Liver (tissue), 9 donors: Measurements from ENCODE around the gene CEND1. TPM values are rescaled to one million over a fixed set of nuclear protein-coding genes. Genes with fewer than 3 reads are reported as not detected.
A peak's percentile ranks its signal among the peaks of the same experiment; 100 is the strongest.

ENCODE experiments used
- DNase-seq: peaks from one replicate; pipeline ENCODE4 v3.0.0-alpha.2; 2017; ENCODE audit warnings: low spot score
- H3K27ac ChIP-seq, 2 donors: one replicate each; pipeline ENCODE4 v1.7.0; 2013; ENCODE audit warnings: inconsistent platforms in 2 of 2, low read length in 2 of 2, control low read depth in 1 of 2, low read depth in 1 of 2, mild to moderate bottlenecking in 1 of 2
- H3K27me3 ChIP-seq, 4 donors: one replicate each; pipeline versions ENCODE4 v1.6.1 to v1.7.0; 2013; ENCODE audit warnings: low read length in 3 of 4, inconsistent platforms in 1 of 4, mild to moderate bottlenecking in 1 of 4, moderate library complexity in 1 of 4; ENCODE audit not compliant: control insufficient read depth in 4 of 4, insufficient read depth in 4 of 4
- H3K36me3 ChIP-seq, 4 donors: one replicate each; pipeline versions ENCODE4 v1.6.1 to v1.7.0; 2013; ENCODE audit warnings: low read length in 3 of 4, mild to moderate bottlenecking in 3 of 4, low read depth in 1 of 4, moderate library complexity in 1 of 4; ENCODE audit not compliant: control insufficient read depth in 4 of 4, insufficient read depth in 3 of 4
- H3K4me1 ChIP-seq, 4 donors: one replicate each; pipeline versions ENCODE4 v1.6.1 to v1.7.0; 2013; ENCODE audit warnings: low read length in 3 of 4, mild to moderate bottlenecking in 3 of 4, moderate library complexity in 1 of 4; ENCODE audit not compliant: control insufficient read depth in 4 of 4, insufficient read depth in 4 of 4
- H3K4me3 ChIP-seq, 3 donors: one replicate each; pipeline versions ENCODE4 v1.6.1 to v1.7.0; 2013; ENCODE audit warnings: low read length in 3 of 3, control low read depth in 1 of 3, low read depth in 1 of 3, mild to moderate bottlenecking in 1 of 3
- H3K9ac ChIP-seq, 2 donors: one replicate each; pipeline ENCODE4 v1.7.0; 2013; ENCODE audit warnings: low read length in 2 of 2, mild to moderate bottlenecking in 2 of 2, moderate library complexity in 2 of 2, control low read depth in 1 of 2, low read depth in 1 of 2
- H3K9me3 ChIP-seq, 4 donors: one replicate each; pipeline versions ENCODE4 v1.6.1 to v1.7.0; 2013; ENCODE audit warnings: low read length in 3 of 4; ENCODE audit not compliant: control insufficient read depth in 4 of 4
- EGR1 ChIP-seq, 2 donors: IDR thresholded peaks; 2 replicates each; pipeline ENCODE4 v1.6.1; 2016 to 2018; ENCODE audit warnings: antibody characterized with exemption in 2 of 2, low read depth in 2 of 2
- FOXA2 ChIP-seq: IDR thresholded peaks from 2 replicates; pipeline ENCODE4 v1.6.1; 2016; ENCODE audit warnings: antibody characterized with exemption
- GABPA ChIP-seq, 2 donors: IDR thresholded peaks in 1 of 2; conservative IDR thresholded peaks in 1 of 2; 2 replicates each; pipeline ENCODE4 v1.6.1; 2016; ENCODE audit warnings: antibody characterized with exemption in 2 of 2, mild to moderate bottlenecking in 1 of 2, moderate library complexity in 1 of 2
- HNF4A ChIP-seq, 2 donors: conservative IDR thresholded peaks; 2 replicates each; pipeline ENCODE4 v1.6.1; 2016; ENCODE audit warnings: antibody characterized with exemption in 2 of 2, mild to moderate bottlenecking in 2 of 2
- JUND ChIP-seq, 2 donors: IDR thresholded peaks; 2 replicates each; pipeline ENCODE4 v1.6.1; 2016; ENCODE audit warnings: antibody characterized with exemption in 2 of 2
- NR2F2 ChIP-seq: IDR thresholded peaks from 2 replicates; pipeline ENCODE4 v1.6.1; 2016; ENCODE audit warnings: antibody characterized with exemption
- RAD21 ChIP-seq, 2 donors: IDR thresholded peaks; 2 replicates each; pipeline ENCODE4 v1.6.1; 2016; ENCODE audit warnings: antibody characterized with exemption in 2 of 2, mild to moderate bottlenecking in 2 of 2
- RXRA ChIP-seq, 2 donors: IDR thresholded peaks; 2 replicates each; pipeline ENCODE4 v1.6.1; 2017 to 2018; ENCODE audit warnings: antibody characterized with exemption in 2 of 2, mild to moderate bottlenecking in 1 of 2
- SP1 ChIP-seq: IDR thresholded peaks from 2 replicates; pipeline ENCODE4 v1.6.1; 2018; ENCODE audit warnings: antibody characterized with exemption, mild to moderate bottlenecking
- TAF1 ChIP-seq: conservative IDR thresholded peaks from 2 replicates; pipeline ENCODE4 v1.6.1; 2016; ENCODE audit warnings: antibody characterized with exemption, mild to moderate bottlenecking
- WGBS: extraction: QIAGEN DNeasy Blood & Tissue Kit; methylation state at CpG from one replicate; pipeline ENCODE4 v1.1.7; 2013; 5-methylcytosine and 5-hydroxymethylcytosine counted together
- polyA plus RNA-seq, 2 donors: library from polyadenylated mRNA; stranded (reverse) in 1 of 2; unstranded in 1 of 2; fragments of 200-250 nt in 1 of 2; fragments of >200 nt in 1 of 2; fragmentation: Nextera tagmentation in 1 of 2; extraction: Ambion mirVana in 1 of 2; gene quantifications; one replicate each; pipeline versions ENCODE4 v1.2.1 to v1.2.3, GENCODE V29; 2013 to 2015
- total RNA-seq, 2 donors: library from RNA; depleted of rRNA; stranded (reverse); fragments of >200 nt; gene quantifications; one replicate each; pipeline ENCODE4 v1.2.3, GENCODE V29; 2014
- TF ChIP-seq, protein P1 (sequence below): IDR thresholded peaks from 2 replicates; pipeline ENCODE4 v1.6.1; 2016; ENCODE audit warnings: antibody characterized with exemption
- TF ChIP-seq, protein P2 (sequence below): IDR thresholded peaks from 2 replicates; pipeline ENCODE4 v1.6.1; 2016; ENCODE audit warnings: antibody characterized with exemption
- TF ChIP-seq, protein P3 (sequence below): fragments of 150-350 bp; IDR thresholded peaks from 2 replicates; pipeline ENCODE4 v1.5.1; 2017; ENCODE audit warnings: improper control_type of control experiment, low read depth, low read length; ENCODE audit not compliant: missing input control
- TF ChIP-seq, protein P4 (sequence below): IDR thresholded peaks from 2 replicates; pipeline ENCODE4 v1.6.1; 2016; ENCODE audit warnings: antibody characterized with exemption
- TF ChIP-seq, protein P5 (sequence below): IDR thresholded peaks from 2 replicates; pipeline ENCODE4 v1.6.1; 2016; ENCODE audit warnings: antibody characterized with exemption, mild to moderate bottlenecking
- donor health status: healthy.
- donor health status: healthy.
- donor health status: healthy.
- donor health status: healthy.
- donor health status: healthy.

The CEND1 gene
- total and polyA plus RNA-seq, 4 donors, result not detected

DNA sequence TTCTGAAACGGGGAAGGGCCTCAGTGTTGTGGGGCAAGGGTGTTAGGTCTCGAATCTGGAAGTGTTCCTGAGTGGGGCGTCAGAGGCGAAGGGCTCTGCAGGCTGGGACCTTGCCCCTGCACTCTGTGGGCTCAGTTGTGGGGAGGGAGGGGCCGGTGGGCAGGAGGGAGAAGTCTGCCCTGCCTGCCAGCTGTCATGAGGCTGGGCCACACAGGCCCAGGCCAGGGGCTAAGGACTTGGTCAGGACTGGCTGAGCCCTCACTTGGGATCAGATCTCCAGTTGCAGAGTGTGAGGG, 38.0 kb upstream of the CEND1 start, which contains the start of gene CRACR2B:
TSS of gene CRACR2B (plus strand) at position 23 of the 296 bp plus-strand sequence. CDS start 689 bp downstream, outside the sequence.
- H3K27ac ChIP-seq, result peak within 1 kb of the TSS in 1 of 2 donors; percentile 16
- H3K4me1 ChIP-seq, result peaks cover 57 to 91% (median 71%) of the 10 kb centered on the region in 4 donors
- TF ChIP-seq, protein P1, sequence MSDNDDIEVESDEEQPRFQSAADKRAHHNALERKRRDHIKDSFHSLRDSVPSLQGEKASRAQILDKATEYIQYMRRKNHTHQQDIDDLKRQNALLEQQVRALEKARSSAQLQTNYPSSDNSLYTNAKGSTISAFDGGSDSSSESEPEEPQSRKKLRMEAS, result no peak
- TF ChIP-seq TAF1, result no peak
- no peak for TF ChIP-seq NR2F2
- no peak for TF ChIP-seq JUND (IDR thresholded peaks at IDR 0.05)
- no peak for TF ChIP-seq SP1
- no peak for TF ChIP-seq GABPA (IDR thresholded peaks at IDR 0.05 in 1 of 2, conservative IDR thresholded peaks at IDR 0.05 in 1 of 2)
- TF ChIP-seq FOXA2, result no peak
- TF ChIP-seq, protein P2, sequence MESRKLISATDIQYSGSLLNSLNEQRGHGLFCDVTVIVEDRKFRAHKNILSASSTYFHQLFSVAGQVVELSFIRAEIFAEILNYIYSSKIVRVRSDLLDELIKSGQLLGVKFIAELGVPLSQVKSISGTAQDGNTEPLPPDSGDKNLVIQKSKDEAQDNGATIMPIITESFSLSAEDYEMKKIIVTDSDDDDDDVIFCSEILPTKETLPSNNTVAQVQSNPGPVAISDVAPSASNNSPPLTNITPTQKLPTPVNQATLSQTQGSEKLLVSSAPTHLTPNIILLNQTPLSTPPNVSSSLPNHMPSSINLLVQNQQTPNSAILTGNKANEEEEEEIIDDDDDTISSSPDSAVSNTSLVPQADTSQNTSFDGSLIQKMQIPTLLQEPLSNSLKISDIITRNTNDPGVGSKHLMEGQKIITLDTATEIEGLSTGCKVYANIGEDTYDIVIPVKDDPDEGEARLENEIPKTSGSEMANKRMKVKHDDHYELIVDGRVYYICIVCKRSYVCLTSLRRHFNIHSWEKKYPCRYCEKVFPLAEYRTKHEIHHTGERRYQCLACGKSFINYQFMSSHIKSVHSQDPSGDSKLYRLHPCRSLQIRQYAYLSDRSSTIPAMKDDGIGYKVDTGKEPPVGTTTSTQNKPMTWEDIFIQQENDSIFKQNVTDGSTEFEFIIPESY, result no peak
- TF ChIP-seq, protein P3, sequence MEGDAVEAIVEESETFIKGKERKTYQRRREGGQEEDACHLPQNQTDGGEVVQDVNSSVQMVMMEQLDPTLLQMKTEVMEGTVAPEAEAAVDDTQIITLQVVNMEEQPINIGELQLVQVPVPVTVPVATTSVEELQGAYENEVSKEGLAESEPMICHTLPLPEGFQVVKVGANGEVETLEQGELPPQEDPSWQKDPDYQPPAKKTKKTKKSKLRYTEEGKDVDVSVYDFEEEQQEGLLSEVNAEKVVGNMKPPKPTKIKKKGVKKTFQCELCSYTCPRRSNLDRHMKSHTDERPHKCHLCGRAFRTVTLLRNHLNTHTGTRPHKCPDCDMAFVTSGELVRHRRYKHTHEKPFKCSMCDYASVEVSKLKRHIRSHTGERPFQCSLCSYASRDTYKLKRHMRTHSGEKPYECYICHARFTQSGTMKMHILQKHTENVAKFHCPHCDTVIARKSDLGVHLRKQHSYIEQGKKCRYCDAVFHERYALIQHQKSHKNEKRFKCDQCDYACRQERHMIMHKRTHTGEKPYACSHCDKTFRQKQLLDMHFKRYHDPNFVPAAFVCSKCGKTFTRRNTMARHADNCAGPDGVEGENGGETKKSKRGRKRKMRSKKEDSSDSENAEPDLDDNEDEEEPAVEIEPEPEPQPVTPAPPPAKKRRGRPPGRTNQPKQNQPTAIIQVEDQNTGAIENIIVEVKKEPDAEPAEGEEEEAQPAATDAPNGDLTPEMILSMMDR, result no peak
- TF ChIP-seq EGR1 (IDR thresholded peaks at IDR 0.05; ENCODE audit: low read depth in 2 of 2), result no peak
- no peak for TF ChIP-seq HNF4A (conservative IDR thresholded peaks at IDR 0.05)
- no peak for TF ChIP-seq RAD21 (IDR thresholded peaks at IDR 0.05)
- no peak for TF ChIP-seq RXRA (IDR thresholded peaks at IDR 0.05)
- TF ChIP-seq, protein P4, sequence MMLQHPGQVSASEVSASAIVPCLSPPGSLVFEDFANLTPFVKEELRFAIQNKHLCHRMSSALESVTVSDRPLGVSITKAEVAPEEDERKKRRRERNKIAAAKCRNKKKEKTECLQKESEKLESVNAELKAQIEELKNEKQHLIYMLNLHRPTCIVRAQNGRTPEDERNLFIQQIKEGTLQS, result no peak
- TF ChIP-seq, protein P5, sequence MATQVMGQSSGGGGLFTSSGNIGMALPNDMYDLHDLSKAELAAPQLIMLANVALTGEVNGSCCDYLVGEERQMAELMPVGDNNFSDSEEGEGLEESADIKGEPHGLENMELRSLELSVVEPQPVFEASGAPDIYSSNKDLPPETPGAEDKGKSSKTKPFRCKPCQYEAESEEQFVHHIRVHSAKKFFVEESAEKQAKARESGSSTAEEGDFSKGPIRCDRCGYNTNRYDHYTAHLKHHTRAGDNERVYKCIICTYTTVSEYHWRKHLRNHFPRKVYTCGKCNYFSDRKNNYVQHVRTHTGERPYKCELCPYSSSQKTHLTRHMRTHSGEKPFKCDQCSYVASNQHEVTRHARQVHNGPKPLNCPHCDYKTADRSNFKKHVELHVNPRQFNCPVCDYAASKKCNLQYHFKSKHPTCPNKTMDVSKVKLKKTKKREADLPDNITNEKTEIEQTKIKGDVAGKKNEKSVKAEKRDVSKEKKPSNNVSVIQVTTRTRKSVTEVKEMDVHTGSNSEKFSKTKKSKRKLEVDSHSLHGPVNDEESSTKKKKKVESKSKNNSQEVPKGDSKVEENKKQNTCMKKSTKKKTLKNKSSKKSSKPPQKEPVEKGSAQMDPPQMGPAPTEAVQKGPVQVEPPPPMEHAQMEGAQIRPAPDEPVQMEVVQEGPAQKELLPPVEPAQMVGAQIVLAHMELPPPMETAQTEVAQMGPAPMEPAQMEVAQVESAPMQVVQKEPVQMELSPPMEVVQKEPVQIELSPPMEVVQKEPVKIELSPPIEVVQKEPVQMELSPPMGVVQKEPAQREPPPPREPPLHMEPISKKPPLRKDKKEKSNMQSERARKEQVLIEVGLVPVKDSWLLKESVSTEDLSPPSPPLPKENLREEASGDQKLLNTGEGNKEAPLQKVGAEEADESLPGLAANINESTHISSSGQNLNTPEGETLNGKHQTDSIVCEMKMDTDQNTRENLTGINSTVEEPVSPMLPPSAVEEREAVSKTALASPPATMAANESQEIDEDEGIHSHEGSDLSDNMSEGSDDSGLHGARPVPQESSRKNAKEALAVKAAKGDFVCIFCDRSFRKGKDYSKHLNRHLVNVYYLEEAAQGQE, result no peak
- H3K9me3 ChIP-seq, result no peaks in the 10 kb centered on the region
- no peak within 1 kb of the TSS for H3K9ac ChIP-seq
- 67% methylated on average over 5 of the region's 5 CpGs for WGBS
- H3K4me3 ChIP-seq, result peak within 1 kb of the TSS in 1 of 3 donors; percentile 51
- DNase-seq, result no peak
- peaks cover 0 to 11% (median 3%) of the 10 kb centered on the region in 4 donors for H3K36me3 ChIP-seq
- no peaks in the 10 kb centered on the region for H3K27me3 ChIP-seq
